Measurements from ENCODE around the gene ITGB6.

Gene ITGB6

GRCh38 chr2:160227293-160227915, 27.3 kb upstream of the ITGB6 start:
- no peak for DNase-seq (ENCODE audit: extremely low read depth, low read depth)
- TF ChIP-seq CTCF (IDR thresholded peaks at IDR 0.05; ENCODE audit: low read depth, low read length), result no peak

GRCh38 chr2:160226367-160226766, 26.3 kb upstream of the ITGB6 start:
- no peak for TF ChIP-seq CTCF (IDR thresholded peaks at IDR 0.05; ENCODE audit: low read depth, low read length)
- no peak for DNase-seq (ENCODE audit: extremely low read depth, low read depth)

GRCh38 chr2:160225722-160226121, 25.6 kb upstream of the ITGB6 start:
- no peak for TF ChIP-seq CTCF (IDR thresholded peaks at IDR 0.05; ENCODE audit: low read depth, low read length)
- DNase-seq (ENCODE audit: extremely low read depth, low read depth), result no peak

GRCh38 chr2:160224507-160224906, 24.4 kb upstream of the ITGB6 start:
- no peak for DNase-seq (ENCODE audit: extremely low read depth, low read depth)
- no peak for TF ChIP-seq CTCF (IDR thresholded peaks at IDR 0.05; ENCODE audit: low read depth, low read length)

- TF ChIP-seq CTCF (IDR thresholded peaks at IDR 0.05; ENCODE audit: low read depth, low read length), result no peak
- DNase-seq (ENCODE audit: extremely low read depth, low read depth), result no peak
Measured at GRCh38 chr2:160224060-160224459, 24.0 kb upstream of the ITGB6 start.

- no peak for TF ChIP-seq CTCF (IDR thresholded peaks at IDR 0.05; ENCODE audit: low read depth, low read length)
- no peak for DNase-seq (ENCODE audit: extremely low read depth, low read depth)
Measured at GRCh38 chr2:160223560-160223959, 23.5 kb upstream of the ITGB6 start.

- no peak for TF ChIP-seq CTCF (IDR thresholded peaks at IDR 0.05; ENCODE audit: low read depth, low read length)
- no peak for DNase-seq (ENCODE audit: extremely low read depth, low read depth)
Measured at GRCh38 chr2:160222546-160223283, 22.6 kb upstream of the ITGB6 start.

Data from AG09319 (cell line).